K562 (cell line): ENCODE results near the gene SYT8. TPM values are rescaled to one million over a fixed set of nuclear protein-coding genes. Genes with fewer than 3 reads are reported as not detected.
A peak's percentile ranks its signal among the peaks of the same experiment; 100 is the strongest.

ENCODE experiments used
- ATAC-seq: fragments of 200-7000 bp; cut with Tn5 transposase; 3 replicates; pipeline ENCODE4 v1.9.1; 2020; ENCODE audit warnings: moderate library complexity
- BruUV-seq: library from RNA; stranded (reverse); fragments of 400-500 nt; replicated peaks from 2 replicates; lab custom pipeline; 2021; lab: Mats Ljungman, UMichigan
- CTCF ChIA-PET: fragments of 300-600 bp; formaldehyde crosslinking; extraction: SDS; loops from one replicate; lab custom pipeline; 2021; ENCODE audit warnings: low intra/inter-chr PET ratio; lab: Yijun Ruan, JAX
- POLR2A ChIA-PET: fragments of 300-600, 350-650 bp; sonication (Branson Sonifier 250); formaldehyde crosslinking; extraction: SDS; loops from one replicate; lab custom pipeline; 2021; ENCODE audit warnings: antibody characterized with exemption, inconsistent platforms; lab: Yijun Ruan, JAX
- DNase-seq, 4 experiments: peaks; one replicate each; pipeline versions ENCODE4 v3.0.0 to v3.0.0-alpha.2; 2011 to 2018; ENCODE audit warnings: low spot score in 3 of 4, mixed read lengths in 3 of 4; ENCODE audit errors: extremely low read depth in 1 of 4
- FAIRE-seq: peaks from 2 replicates; lab custom pipeline; 2011; peaks lifted over from hg19 to GRCh38; lab: Jason Lieb, UNC
- H2AFZ ChIP-seq: 2 replicates; pipeline ENCODE4 v1.6.0; 2011; ENCODE audit warnings: low read depth, low read length, control low read depth, inconsistent platforms
- H3K27ac ChIP-seq: fragments of 200-600 bp; 3 replicates; pipeline ENCODE4 v1.8.0; 2011; ENCODE audit warnings: low read depth, mild to moderate bottlenecking, control low read depth, inconsistent platforms, low read length, moderate library complexity, mixed read lengths; ENCODE audit errors: extremely low read depth
- H3K27me3 ChIP-seq, 2 experiments: fragments of 300-600 bp in 1 of 2; 2 replicates in 1 of 2; 3 replicates in 1 of 2; pipeline versions ENCODE4 v1.6.0 to v1.8.0; 2011; ENCODE audit warnings: inconsistent platforms in 2 of 2, low read length in 2 of 2, mild to moderate bottlenecking in 1 of 2, mixed read lengths in 1 of 2, moderate library complexity in 1 of 2; ENCODE audit not compliant: control insufficient read depth in 2 of 2, insufficient read depth in 2 of 2
- H3K36me3 ChIP-seq: fragments of 300-600 bp; 3 replicates; pipeline ENCODE4 v1.8.0; 2011; ENCODE audit warnings: mild to moderate bottlenecking, low read length, inconsistent platforms; ENCODE audit not compliant: control insufficient read depth, insufficient read depth
- H3K4me1 ChIP-seq, 2 experiments: fragments of 200-600 bp in 1 of 2; replicated peaks in 1 of 2; 2 replicates in 1 of 2; 3 replicates in 1 of 2; pipeline versions ENCODE4 v1.5.1 to v1.8.0; 2011; ENCODE audit warnings: inconsistent platforms in 2 of 2, low read length in 2 of 2, mild to moderate bottlenecking in 1 of 2, mixed read lengths in 1 of 2, moderate library complexity in 1 of 2; ENCODE audit not compliant: control insufficient read depth in 2 of 2, insufficient read depth in 2 of 2
- H3K4me2 ChIP-seq: 2 replicates; pipeline ENCODE4 v1.6.1; 2011; ENCODE audit warnings: low read length, control low read depth, inconsistent platforms, mixed read lengths; ENCODE audit not compliant: insufficient read depth
- H3K4me3 ChIP-seq: fragments of 200-600 bp; sonication (generic), shearing (Covaris generic); 2 replicates; pipeline ENCODE4 v1.5.1; 2016; ENCODE audit warnings: control low read depth, inconsistent platforms
- H3K79me2 ChIP-seq: fragments of 200-600 bp; 3 replicates; pipeline ENCODE4 v1.8.0; 2011; ENCODE audit warnings: low read length, inconsistent platforms; ENCODE audit not compliant: control insufficient read depth, insufficient read depth
- H3K9ac ChIP-seq, 2 experiments: 2 replicates each; pipeline versions ENCODE4 v1.6.0 to v1.6.1; 2011; ENCODE audit warnings: low read depth in 2 of 2, low read length in 2 of 2, control low read depth in 1 of 2, inconsistent platforms in 1 of 2, mild to moderate bottlenecking in 1 of 2, mixed read lengths in 1 of 2; ENCODE audit not compliant: insufficient read depth in 1 of 2
- H3K9me1 ChIP-seq: one replicate; pipeline ENCODE4 v1.6.0; 2011; ENCODE audit warnings: inconsistent platforms, mild to moderate bottlenecking, low read length, moderate library complexity; ENCODE audit not compliant: control insufficient read depth, insufficient read depth
- H3K9me3 ChIP-seq: replicated peaks from 2 replicates; pipeline ENCODE4 v1.5.1; 2011; ENCODE audit warnings: low read depth, low read length, inconsistent platforms; ENCODE audit not compliant: control insufficient read depth, insufficient read depth
- H4K20me1 ChIP-seq: replicated peaks from 2 replicates; pipeline ENCODE4 v1.6.1; 2011; ENCODE audit warnings: low read length, inconsistent platforms, mixed read lengths; ENCODE audit not compliant: control insufficient read depth, insufficient read depth
- HCFC1 ChIP-seq: IDR thresholded peaks from 2 replicates; pipeline ENCODE4 v1.6.1; 2012; ENCODE audit warnings: low read depth, low read length, improper control_type of control experiment
- NFIX ChIP-seq: fragments of 250-450 bp; sonication (Bioruptor Pico); IDR thresholded peaks from 2 replicates; pipeline ENCODE4 v1.4.0; 2020; ENCODE audit warnings: low read depth, mild to moderate bottlenecking, moderate library complexity
- PTBP1 ChIP-seq: fragments of 200-400 bp; formaldehyde crosslinking; IDR thresholded peaks from 2 replicates; pipeline ENCODE4 v1.6.1; 2017; ENCODE audit warnings: low read depth, low read length
- RBM15 ChIP-seq: fragments of 200-400 bp; formaldehyde crosslinking; IDR thresholded peaks from 2 replicates; pipeline ENCODE4 v1.6.1; 2018; ENCODE audit warnings: mild to moderate bottlenecking, low read length, moderate library complexity; ENCODE audit not compliant: insufficient read depth
- SPI1 ChIP-seq: IDR thresholded peaks from 2 replicates; pipeline ENCODE4 v1.6.1; 2011; ENCODE audit warnings: low read depth, low read length, control low read depth, borderline replicate concordance
- ZBTB26 ChIP-seq: fragments of 450-650 bp; formaldehyde crosslinking; IDR thresholded peaks from 2 replicates; pipeline ENCODE4 v1.4.0; 2022; ENCODE audit warnings: missing genetic modification characterization
- ZEB2 ChIP-seq: fragments of 450-650 bp; IDR thresholded peaks from 2 replicates; pipeline ENCODE4 v1.6.1; 2016
- ZFP91 ChIP-seq: sonication (generic); formaldehyde crosslinking; IDR thresholded peaks from 2 replicates; pipeline ENCODE4 v1.8.0; 2022; ENCODE audit warnings: mild to moderate bottlenecking, missing genetic modification reagents
- ZNF79 ChIP-seq: fragments of 250-450 bp; sonication (Bioruptor Pico); IDR thresholded peaks from 2 replicates; pipeline ENCODE4 v1.4.0; 2020; ENCODE audit warnings: low read depth, mild to moderate bottlenecking, moderate library complexity
- ZSCAN32 ChIP-seq: fragments of 450-650 bp; formaldehyde crosslinking; IDR thresholded peaks from 2 replicates; pipeline ENCODE4 v1.4.0; 2020; ENCODE audit warnings: mild to moderate bottlenecking, moderate library complexity
- WGBS: fragments of 100-300 bp; shearing (Covaris generic); methylation state at CpG from one replicate; pipeline ENCODE4 v1.1.6; 2016; ENCODE audit warnings: low coverage, mixed read lengths; ENCODE audit not compliant: insufficient coverage; ENCODE audit errors: missing lambda C conversion rate; 5-methylcytosine and 5-hydroxymethylcytosine counted together
- in situ Hi-C: fragments of 300-500 bp; cut with MboI; formaldehyde crosslinking; loops from 4 replicates; pipeline ENCODE4 v1.15.0; 2018; ENCODE audit warnings: inconsistent platforms, mixed read lengths
- intact Hi-C: fragments of 100-400 bp; cut with micrococcal nuclease; formaldehyde crosslinking; loops from 2 replicates; pipeline ENCODE4 v1.14.2; 2022
- polyA plus RNA-seq, 8 experiments: library from polyadenylated mRNA; depleted of rRNA in 4 of 8; stranded (reverse) in 5 of 8; unstranded in 3 of 8; fragments of >200 nt; fragmentation: Nextera tagmentation in 2 of 8; fragmentation: Illumina TruSeq in 1 of 8; extraction: Ambion mirVana in 2 of 8; extraction: Trizol in 1 of 8; gene quantifications; 2 replicates each; pipeline versions ENCODE4 v1.2.1 to v1.2.3, GENCODE V29; 2011 to 2014; ENCODE audit warnings: inconsistent platforms in 1 of 8, missing spikeins in 1 of 8
- total RNA-seq, 7 experiments: library from RNA; depleted of rRNA in 6 of 7; stranded (reverse); fragments of >200 nt in 6 of 7; fragmentation: Illumina TruSeq in 2 of 7; extraction: Trizol in 2 of 7; gene quantifications; 2 replicates each; pipeline versions ENCODE4 v1.2.1 to v1.2.3, GENCODE V29; 2011 to 2021; ENCODE audit warnings: low replicate concordance in 1 of 7

Gene SYT8
- total and polyA plus RNA-seq, 9 of the 15 experiments (the other 6 are each of a cell fraction or from before 2014, with no cell fraction given), result not detected

- peak; percentile 42; the same call in 1 of the 3 replicates for ATAC-seq
- no peak overlapping the region for H2AFZ ChIP-seq
- H4K20me1 ChIP-seq, result peaks cover 3% of the 10 kb centered on the region
- FAIRE-seq, result no peak
- peaks cover 8 to 59% of the 10 kb centered on the region in 2 experiments; a peak in 3 of 5 replicates for H3K27me3 ChIP-seq
- no peaks in the 10 kb centered on the region for H3K36me3 ChIP-seq
- intact Hi-C loops, result no loop called here
- no peak overlapping the region for H3K4me3 ChIP-seq
- in situ Hi-C loops, result loop anchor here (10.0 kb wide), 1 partner anchor 297 kb away; no protein-coding TSS in a partner anchor
- CTCF ChIA-PET, result no interaction called here
- no peak for TF ChIP-seq RBM15
- TF ChIP-seq ZSCAN32 (CRISPR knock-in tag), result no peak
- peak; percentile 93 for TF ChIP-seq SPI1
- peak; percentile 48; the same call in 1 of the 2 replicates for TF ChIP-seq ZFP91 (CRISPR knock-in tag)
- TF ChIP-seq ZEB2, result no peak
- TF ChIP-seq HCFC1, result no peak
- TF ChIP-seq ZBTB26 (CRISPR knock-in tag), result no peak
- TF ChIP-seq ZNF79 (CRISPR knock-in tag), result no peak
- no peak for TF ChIP-seq NFIX
- no peak for TF ChIP-seq PTBP1
- H3K9me1 ChIP-seq, result no peaks in the 10 kb centered on the region
- POLR2A ChIA-PET, result no interaction called here
- WGBS, result 5% methylated on average over 9 of the region's 9 CpGs
- H3K4me2 ChIP-seq, result no peak overlapping the region
- H3K9ac ChIP-seq, result no peak overlapping the region
- peaks cover 0 to 12% of the 10 kb centered on the region in 2 experiments; a peak in 1 of 5 replicates for H3K4me1 ChIP-seq
- H3K9me3 ChIP-seq, result no peaks in the 10 kb centered on the region
- H3K27ac ChIP-seq, result no peak overlapping the region
- no peak for DNase-seq
- no TSS peak for BruUV-seq
- H3K79me2 ChIP-seq, result no peaks in the 10 kb centered on the region
Observed at GRCh38 chr11:1858154-1858553, 23.4 kb downstream of the SYT8 start.
